ENCODE measurements around the gene SIK1. TPM values are rescaled to one million over a fixed set of nuclear protein-coding genes. Genes with fewer than 3 reads are reported as not detected.

The SIK1 gene
- polyA plus RNA-seq, 1 experiment = 1.4 TPM

DNA sequence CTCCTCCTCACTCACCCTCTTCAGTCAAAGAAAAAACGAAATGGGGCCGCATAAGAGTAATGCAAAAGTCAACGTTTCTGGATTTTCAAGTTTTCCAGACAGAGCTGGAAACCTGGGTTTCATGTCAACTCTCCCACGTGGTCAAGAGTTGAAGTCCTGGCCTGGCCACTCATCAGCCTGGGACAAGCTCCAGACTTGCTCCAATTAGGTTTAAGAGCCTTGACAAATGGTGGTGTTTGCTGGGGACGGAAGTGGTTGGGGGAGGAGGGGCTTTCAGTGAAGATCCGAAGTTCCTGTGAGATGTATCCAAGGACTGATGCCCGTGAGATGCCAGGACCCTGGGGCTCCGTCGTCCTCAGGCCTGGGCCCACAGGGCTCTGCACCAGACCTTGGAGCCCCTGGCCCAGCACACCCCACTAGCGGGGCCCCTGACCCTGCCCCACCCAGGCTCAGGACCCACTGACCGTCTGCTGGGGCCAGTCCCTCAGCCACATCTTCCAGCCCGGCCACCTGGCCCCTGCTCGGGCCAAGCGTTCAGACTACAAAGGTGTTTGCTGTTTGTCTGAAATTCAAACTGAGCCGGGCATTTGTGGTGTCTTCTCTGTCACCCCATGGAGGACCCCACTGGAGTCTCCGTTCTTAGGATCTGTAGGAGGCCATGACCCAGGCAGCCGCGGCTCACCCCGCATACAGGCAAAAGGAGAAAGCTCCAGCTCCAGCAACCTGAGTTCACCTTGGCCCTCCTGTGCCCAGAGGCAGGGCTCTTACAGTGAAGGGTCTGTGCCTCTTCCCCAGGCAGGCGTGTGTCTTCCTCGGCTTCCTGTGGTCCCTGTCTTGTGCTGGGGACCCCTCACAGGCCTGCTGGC is 53.3 kb downstream of the SIK1 start:
- peaks cover 7% of the 10 kb centered on the region for H3K27me3 ChIP-seq (ENCODE audit: control insufficient read depth, insufficient read depth, low read length)
- no peak for DNase-seq (ENCODE audit: low read depth, low spot score)
- ChIA-PET CTCF (no interaction called here), POLR2A (no interaction called here)
- H3K27ac ChIP-seq (ENCODE audit: low read depth, low read length) = no peak overlapping the region
- no peak overlapping the region for H3K4me3 ChIP-seq (ENCODE audit: low read depth, low read length)
- no peaks in the 10 kb centered on the region for H3K9me3 ChIP-seq (ENCODE audit: control insufficient read depth, insufficient read depth, low read length)
- TF ChIP-seq, protein P1, sequence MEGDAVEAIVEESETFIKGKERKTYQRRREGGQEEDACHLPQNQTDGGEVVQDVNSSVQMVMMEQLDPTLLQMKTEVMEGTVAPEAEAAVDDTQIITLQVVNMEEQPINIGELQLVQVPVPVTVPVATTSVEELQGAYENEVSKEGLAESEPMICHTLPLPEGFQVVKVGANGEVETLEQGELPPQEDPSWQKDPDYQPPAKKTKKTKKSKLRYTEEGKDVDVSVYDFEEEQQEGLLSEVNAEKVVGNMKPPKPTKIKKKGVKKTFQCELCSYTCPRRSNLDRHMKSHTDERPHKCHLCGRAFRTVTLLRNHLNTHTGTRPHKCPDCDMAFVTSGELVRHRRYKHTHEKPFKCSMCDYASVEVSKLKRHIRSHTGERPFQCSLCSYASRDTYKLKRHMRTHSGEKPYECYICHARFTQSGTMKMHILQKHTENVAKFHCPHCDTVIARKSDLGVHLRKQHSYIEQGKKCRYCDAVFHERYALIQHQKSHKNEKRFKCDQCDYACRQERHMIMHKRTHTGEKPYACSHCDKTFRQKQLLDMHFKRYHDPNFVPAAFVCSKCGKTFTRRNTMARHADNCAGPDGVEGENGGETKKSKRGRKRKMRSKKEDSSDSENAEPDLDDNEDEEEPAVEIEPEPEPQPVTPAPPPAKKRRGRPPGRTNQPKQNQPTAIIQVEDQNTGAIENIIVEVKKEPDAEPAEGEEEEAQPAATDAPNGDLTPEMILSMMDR (IDR thresholded peaks at IDR 0.05; ENCODE audit: low read depth, low read length) = no peak

DNA sequence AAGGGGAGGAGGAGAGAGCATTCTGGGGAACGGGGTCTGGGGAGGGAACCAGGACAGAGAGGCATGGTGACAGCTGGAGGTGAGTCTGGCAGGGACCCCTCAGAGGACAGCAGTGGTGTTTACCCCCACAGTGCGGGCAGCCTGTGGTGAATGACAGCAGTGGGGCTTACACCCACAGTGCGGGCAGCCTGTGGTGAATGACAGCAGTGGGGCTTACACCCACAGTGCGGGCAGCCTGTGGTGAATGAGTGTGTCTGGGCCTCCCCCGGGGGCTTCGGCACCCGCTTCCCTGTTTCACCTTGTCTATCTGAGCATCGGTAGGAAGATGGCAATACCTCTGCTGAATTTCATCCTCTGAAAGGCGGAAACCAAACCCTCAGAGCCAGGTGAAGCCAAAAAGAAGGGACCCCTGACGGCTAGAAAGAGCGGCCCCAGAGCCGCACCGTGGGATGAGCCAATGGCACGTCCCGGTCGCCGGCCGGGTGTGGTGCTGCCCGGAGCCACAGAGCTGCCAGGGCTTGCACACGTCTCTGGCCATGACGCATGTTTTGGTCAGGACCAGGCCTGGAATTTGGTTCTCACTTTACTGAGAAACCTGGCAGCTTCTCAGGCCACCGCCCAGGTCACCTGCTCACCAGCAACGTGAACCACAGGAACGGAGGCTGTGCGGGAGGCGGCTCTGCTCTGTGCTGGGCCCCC is 54.1 kb downstream of the SIK1 start:
- Histone ChIP-seq H3K4me3 (ENCODE audit: low read depth, low read length) (no peak overlapping the region), H3K27ac (ENCODE audit: low read depth, low read length) (no peak overlapping the region), H3K27me3 (ENCODE audit: control insufficient read depth, insufficient read depth, low read length) (peaks cover 12% of the 10 kb centered on the region), H3K9me3 (ENCODE audit: control insufficient read depth, insufficient read depth, low read length) (no peaks in the 10 kb centered on the region)
- POLR2A ChIA-PET = no interaction called here
- CTCF ChIA-PET = no interaction called here
- TF ChIP-seq, protein P1 (IDR thresholded peaks at IDR 0.05; ENCODE audit: low read depth, low read length) = no peak
- DNase-seq (ENCODE audit: low read depth, low spot score) = no peak

DNA sequence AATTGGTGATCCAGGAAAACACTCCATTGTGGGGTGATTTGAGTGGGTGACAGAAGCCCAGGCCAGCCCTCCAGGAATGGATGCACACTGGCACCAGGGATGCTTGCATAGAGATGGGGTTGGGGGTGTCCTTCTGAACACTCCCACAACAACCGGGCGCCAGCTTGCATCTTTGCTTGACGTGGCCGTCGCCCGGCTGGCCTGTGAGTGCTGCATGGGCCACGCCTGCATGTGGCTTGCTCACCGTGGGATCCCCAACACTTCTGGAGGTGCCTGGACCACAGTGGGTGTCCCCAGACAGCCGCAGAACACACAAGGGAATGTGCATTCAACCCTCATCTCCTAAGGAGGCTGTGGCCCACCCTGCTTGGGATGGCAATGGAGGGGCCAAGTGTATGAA is 55.1 kb downstream of the SIK1 start:
- TF ChIP-seq, protein P1 (IDR thresholded peaks at IDR 0.05; ENCODE audit: low read depth, low read length) = no peak
- Histone ChIP-seq H3K27ac (ENCODE audit: low read depth, low read length) (no peak overlapping the region), H3K4me3 (ENCODE audit: low read depth, low read length) (no peak overlapping the region), H3K27me3 (ENCODE audit: control insufficient read depth, insufficient read depth, low read length) (peaks cover 12% of the 10 kb centered on the region), H3K9me3 (ENCODE audit: control insufficient read depth, insufficient read depth, low read length) (no peaks in the 10 kb centered on the region)
- no peak for DNase-seq (ENCODE audit: low read depth, low spot score)
- CTCF ChIA-PET = no interaction called here
- POLR2A ChIA-PET = no interaction called here

DNA sequence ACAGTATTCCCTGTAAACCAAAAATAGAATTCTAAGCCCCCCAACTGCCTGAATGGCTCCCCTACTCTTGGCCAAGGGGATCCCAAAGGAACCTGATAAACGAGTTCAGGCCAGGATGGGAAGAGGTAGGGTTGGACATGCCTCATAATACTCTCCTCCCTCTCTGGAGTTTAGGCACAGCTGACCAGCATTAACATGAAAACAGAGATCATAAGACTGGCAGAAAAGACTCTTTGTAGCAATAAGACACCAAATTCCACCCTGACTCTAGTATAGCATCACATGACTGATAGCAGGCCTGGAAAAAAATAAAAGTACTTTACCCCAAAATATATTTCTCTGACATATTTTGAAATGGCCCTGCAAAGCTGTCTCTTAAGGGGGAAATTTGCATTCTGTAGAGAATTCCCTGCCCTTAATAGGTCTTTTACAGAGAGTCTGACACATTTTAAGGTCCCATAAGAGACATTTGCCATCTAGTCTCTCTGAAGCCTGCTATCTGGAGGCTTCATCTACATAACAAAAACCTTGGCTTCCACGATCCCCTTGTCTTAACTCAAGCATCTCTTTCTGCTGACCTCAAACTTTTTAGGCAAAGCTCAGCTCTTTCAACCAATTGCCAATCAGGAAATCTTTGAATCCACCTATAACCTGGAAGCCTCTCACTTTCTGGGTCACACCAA is 55.9 kb downstream of the SIK1 start:
- Histone ChIP-seq H3K4me3 (ENCODE audit: low read depth, low read length) (no peak overlapping the region), H3K27me3 (ENCODE audit: control insufficient read depth, insufficient read depth, low read length) (peaks cover 12% of the 10 kb centered on the region), H3K27ac (ENCODE audit: low read depth, low read length) (no peak overlapping the region), H3K9me3 (ENCODE audit: control insufficient read depth, insufficient read depth, low read length) (no peaks in the 10 kb centered on the region)
- no peak for DNase-seq (ENCODE audit: low read depth, low spot score)
- TF ChIP-seq, protein P1 (IDR thresholded peaks at IDR 0.05; ENCODE audit: low read depth, low read length) = no peak
- CTCF ChIA-PET = no interaction called here
- POLR2A ChIA-PET = no interaction called here
